Fibroblast of the aortic adventitia (primary cell): ENCODE results near the gene GPR108. TPM values are rescaled to one million over a fixed set of nuclear protein-coding genes. Genes with fewer than 3 reads are reported as not detected.

Experiments
- DNase-seq: peaks from one replicate; pipeline ENCODE4 v3.0.0-alpha.2; 2010; ENCODE audit warnings: low read depth
- H3K4me3 ChIP-seq: 2 replicates; pipeline ENCODE4 v1.5.1; 2011; ENCODE audit warnings: low read depth, mild to moderate bottlenecking, control low read depth, low read length, moderate library complexity
- total RNA-seq: library from RNA; depleted of rRNA; stranded (reverse); fragments of >200 nt; gene quantifications from 2 replicates; pipeline ENCODE4 v1.2.3, GENCODE V29; 2012; ENCODE audit warnings: low replicate concordance
- TF ChIP-seq, protein P1 (sequence below): IDR thresholded peaks from 2 replicates; pipeline ENCODE4 v1.5.1; 2011; ENCODE audit warnings: mild to moderate bottlenecking, low read length, control low read depth, inconsistent platforms; ENCODE audit not compliant: insufficient read depth

GPR108 gene
- total RNA-seq, 1 donor, result 32.5 TPM

DNA sequence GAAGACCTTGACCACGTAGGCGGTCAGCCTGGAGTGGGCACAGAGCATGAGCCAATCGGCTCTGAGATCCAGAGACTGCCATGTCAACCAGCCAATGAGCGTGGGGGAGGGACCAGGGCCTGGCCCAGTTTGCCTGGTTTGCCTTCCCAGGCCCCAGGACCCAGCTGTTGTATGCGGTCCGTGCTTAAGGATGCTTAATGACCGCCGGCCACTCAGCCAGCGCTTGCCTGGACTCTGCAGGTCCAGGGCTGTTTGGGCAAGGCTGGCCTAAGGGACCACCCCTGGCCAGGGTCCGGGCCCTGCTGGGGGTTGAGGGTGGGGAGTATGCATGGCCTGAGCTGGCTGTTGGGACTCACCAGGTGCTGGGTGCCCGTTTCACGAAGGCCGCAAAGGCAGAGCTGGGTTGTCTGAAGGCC lies 44.3 kb downstream of the GPR108 start:
- TF ChIP-seq, protein P1, sequence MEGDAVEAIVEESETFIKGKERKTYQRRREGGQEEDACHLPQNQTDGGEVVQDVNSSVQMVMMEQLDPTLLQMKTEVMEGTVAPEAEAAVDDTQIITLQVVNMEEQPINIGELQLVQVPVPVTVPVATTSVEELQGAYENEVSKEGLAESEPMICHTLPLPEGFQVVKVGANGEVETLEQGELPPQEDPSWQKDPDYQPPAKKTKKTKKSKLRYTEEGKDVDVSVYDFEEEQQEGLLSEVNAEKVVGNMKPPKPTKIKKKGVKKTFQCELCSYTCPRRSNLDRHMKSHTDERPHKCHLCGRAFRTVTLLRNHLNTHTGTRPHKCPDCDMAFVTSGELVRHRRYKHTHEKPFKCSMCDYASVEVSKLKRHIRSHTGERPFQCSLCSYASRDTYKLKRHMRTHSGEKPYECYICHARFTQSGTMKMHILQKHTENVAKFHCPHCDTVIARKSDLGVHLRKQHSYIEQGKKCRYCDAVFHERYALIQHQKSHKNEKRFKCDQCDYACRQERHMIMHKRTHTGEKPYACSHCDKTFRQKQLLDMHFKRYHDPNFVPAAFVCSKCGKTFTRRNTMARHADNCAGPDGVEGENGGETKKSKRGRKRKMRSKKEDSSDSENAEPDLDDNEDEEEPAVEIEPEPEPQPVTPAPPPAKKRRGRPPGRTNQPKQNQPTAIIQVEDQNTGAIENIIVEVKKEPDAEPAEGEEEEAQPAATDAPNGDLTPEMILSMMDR, result no peak

DNA sequence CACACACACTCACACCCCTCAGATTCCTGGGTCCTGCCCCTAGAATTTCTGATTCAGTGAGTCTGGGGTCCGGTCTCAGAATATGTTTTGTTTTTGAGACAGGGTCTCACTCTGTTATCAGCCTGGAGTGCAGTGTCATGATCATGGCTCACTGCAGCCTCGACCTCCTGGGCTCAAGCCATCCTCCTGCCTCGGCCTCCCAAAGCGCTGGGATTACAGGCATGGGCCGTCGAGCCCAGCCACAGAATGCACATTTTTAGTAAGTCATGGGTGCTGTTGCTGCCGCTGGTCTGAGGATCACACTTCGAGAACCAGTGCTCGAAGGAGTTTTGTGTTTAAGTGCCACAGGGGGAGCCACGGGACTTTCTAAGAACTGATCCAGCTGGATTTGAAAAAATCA lies 45.4 kb downstream of the GPR108 start:
- no peak for DNase-seq
- H3K4me3 ChIP-seq, result no peak overlapping the region
- TF ChIP-seq, protein P1, result no peak

More for the DNA sequence above, 44.3 kb downstream of the GPR108 start:
- no peak for DNase-seq
- no peak overlapping the region for H3K4me3 ChIP-seq

DNA sequence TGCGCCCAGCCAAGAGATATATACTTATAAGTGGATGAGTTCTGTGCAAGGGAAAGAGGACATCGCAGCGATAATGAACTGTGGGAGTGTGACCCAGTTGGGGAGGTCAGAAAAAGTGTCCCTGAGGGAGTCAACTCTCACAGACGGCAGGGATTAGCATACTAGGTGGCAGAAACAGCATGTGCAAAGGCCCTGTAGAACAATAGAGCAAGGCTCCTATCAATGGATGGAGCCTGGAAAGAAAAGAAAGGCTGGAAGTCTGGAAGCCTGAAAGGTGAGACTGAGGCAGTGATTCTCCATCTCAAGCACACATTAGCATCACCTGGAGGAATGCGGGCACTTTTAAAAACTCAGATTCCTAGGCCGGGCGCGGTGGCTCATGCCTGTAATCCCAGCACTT lies 46.0 kb downstream of the GPR108 start:
- no peak for DNase-seq
- no peak overlapping the region for H3K4me3 ChIP-seq
- TF ChIP-seq, protein P1, result no peak

DNA sequence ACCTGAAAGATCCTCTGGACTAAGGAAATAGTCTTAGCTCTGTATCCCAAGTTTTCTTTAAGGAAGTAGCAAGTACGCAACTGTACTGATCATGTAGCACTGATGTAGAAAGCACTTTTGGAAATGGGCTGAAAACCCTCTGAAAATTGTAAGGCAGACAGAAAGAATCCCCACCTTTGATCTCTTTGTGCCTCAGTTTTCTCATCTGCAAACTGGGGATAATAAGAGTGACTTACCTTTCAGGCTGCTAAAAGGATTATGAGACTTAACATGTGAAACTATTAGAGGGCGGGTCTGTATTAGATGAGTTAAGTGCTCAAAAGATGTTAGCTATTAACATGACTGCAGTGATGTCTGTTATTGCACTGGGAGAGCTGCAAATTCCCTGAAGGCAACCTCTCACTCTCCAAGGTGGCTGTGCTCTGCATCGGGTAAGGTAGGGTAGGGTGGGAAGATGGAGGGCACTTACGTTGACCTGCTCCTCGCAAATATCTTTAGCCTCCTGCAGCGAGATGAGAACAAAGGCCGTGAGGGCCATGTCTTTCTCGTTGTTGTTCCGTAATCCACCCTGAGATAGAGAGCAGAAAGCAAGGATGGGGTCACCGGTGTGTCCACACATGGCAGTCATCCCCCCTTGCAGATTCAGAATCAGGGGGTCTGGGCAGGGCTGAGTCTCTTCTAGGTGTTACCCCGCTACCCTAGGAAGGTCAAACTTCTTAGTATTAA lies 47.1 kb downstream of the GPR108 start:
- H3K4me3 ChIP-seq, result no peak overlapping the region
- no peak for DNase-seq
- TF ChIP-seq, protein P1, result no peak

DNA sequence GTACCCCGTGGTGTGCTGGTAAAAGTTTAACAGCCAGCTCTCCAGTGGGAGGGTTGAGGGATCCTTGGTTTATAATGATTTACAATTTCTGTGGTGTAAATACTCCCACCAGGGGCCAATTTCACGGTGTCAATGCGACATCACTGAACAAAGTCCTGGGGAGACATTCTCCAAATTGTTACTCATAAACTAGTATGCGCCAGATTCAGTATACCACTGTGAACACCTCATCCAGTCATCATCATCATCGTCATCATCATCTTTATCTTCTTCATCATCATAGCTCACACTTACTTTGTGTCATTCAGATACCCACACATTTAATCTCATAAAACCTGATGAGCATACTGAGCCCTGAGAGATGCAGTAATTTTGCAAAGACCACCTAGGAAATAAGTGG lies 50.3 kb downstream of the GPR108 start:
- no peak for DNase-seq
- TF ChIP-seq, protein P1, result no peak
- H3K4me3 ChIP-seq, result no peak overlapping the region

DNA sequence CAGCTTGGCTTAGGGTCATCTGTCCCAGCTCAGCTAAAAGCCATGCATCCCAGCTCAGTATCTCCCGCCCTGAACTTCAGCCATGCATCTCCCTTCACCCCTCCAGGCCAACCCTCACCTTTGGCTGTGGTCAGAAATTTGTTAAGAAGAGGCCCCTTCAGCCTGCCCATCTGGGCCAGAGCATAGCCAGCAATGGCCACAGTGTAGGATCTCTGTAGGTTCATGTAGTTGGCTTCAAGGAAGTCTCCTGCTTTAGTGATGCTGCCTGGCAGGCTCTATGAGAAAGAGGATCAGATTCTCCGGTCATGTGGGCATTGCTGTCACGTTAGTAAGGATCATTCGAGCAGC lies 50.8 kb downstream of the GPR108 start:
- TF ChIP-seq, protein P1, result no peak
- no peak overlapping the region for H3K4me3 ChIP-seq
- DNase-seq, result no peak

DNA sequence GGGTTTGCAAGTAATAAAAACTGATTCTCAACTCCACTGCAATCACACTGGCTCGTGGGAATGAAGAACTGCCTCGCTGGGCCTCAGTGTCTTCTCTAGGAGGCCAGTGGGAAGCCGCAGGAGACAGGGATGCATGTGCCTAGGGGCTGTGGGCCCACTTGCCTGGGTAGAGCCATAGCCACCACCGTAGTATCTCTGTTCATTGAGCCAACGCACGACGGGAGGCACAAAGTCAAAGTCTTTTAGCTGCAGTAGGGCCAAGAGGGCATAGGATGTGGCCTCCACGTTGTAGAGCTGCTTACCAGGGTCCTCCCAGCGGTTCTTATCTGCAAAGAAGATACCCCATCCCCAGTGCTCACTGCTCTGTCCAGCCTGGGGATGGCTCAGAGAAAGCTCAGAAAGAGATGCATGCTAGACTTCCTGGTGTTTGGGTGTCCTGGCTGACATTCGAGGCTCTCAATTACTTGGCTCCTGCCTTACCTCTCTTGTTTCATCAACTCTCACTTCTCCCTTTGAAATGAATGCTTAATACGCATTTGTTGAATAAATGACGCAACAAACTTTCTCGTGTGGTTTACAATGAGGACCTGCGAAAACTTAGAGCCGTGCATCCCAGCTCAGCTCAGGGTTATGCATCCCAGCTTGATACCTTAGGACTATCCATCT lies 51.3 kb downstream of the GPR108 start:
- H3K4me3 ChIP-seq, result no peak overlapping the region
- no peak for DNase-seq
- TF ChIP-seq, protein P1, result no peak
